Measurements from ENCODE around the gene TBXAS1. TPM values are rescaled to one million over a fixed set of nuclear protein-coding genes. Genes with fewer than 3 reads are reported as not detected.

Gene TBXAS1
- total RNA-seq, 1 donor from 2014 or later = not detected

DNA sequence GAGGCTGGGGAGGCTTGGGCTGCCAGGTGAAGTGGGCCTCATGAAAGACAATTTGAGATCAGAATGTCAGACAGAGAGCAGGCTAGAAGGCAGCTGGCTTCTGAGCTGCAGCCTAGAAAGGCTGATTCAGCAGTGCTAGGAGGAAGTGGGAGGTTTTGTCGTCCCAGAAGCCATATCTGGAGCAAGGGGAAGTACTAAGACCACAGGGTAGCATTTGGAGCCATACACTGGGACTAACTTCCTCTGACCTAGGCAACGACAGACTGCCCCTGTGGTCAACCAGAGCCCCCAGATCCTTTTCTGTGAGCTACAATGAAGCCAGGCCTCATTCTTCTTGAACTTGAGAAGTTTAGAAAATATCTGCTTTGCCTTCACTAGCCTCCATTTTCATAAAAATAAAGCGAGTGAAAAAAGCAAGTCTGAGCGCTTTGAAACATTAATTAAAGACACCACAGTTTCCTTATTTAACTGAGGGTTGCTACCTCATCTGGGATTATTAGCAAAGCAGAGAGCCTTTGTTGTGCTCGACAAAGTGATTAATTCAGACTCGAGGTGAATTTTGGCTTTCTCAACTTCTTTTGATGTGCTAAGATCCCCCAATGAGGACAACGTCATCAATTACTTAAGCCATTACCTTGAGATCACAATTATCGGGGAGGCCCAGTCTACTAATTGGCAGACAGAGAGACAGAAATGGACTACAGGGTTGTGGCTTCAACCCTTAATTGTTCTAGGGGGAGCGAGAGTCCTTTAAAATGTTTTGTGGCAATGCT lies 26.6 kb downstream of the TBXAS1 start:
- Mint-ChIP-seq H3K36me3 (ENCODE audit: unreplicated experiment) (no peaks in the 10 kb centered on the region), H3K27ac (ENCODE audit: unreplicated experiment) (no peak overlapping the region), H3K4me1 (ENCODE audit: low read depth, unreplicated experiment) (no peaks in the 10 kb centered on the region), H3K27me3 (ENCODE audit: unreplicated experiment) (peaks cover 2% of the 10 kb centered on the region), H3K4me3 (ENCODE audit: unreplicated experiment) (no peak overlapping the region), H3K9me3 (ENCODE audit: unreplicated experiment) (no peaks in the 10 kb centered on the region)
- DNase-seq = no peak
- TF ChIP-seq, protein P1, sequence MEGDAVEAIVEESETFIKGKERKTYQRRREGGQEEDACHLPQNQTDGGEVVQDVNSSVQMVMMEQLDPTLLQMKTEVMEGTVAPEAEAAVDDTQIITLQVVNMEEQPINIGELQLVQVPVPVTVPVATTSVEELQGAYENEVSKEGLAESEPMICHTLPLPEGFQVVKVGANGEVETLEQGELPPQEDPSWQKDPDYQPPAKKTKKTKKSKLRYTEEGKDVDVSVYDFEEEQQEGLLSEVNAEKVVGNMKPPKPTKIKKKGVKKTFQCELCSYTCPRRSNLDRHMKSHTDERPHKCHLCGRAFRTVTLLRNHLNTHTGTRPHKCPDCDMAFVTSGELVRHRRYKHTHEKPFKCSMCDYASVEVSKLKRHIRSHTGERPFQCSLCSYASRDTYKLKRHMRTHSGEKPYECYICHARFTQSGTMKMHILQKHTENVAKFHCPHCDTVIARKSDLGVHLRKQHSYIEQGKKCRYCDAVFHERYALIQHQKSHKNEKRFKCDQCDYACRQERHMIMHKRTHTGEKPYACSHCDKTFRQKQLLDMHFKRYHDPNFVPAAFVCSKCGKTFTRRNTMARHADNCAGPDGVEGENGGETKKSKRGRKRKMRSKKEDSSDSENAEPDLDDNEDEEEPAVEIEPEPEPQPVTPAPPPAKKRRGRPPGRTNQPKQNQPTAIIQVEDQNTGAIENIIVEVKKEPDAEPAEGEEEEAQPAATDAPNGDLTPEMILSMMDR (IDR thresholded peaks at IDR 0.05; ENCODE audit: partially characterized antibody, unreplicated experiment) = no peak

DNA sequence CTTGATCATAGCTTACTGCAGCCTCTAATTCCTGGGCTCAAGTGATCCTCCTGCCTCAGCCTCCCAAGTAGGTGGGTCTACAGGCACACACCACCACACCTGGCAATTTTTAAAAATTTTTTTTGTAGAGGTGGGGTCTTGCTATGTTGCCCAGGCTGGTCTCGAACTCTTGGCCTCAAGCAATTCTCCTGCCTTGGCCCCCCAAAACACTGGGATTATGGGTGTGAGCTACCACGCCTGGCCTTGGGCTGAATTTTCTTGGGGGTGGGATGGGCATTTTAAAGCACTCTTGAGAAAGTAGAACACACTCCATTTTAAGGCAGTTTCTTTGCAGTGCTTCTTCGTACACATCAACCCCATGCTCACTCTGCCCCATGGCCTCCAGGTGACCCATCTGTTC lies 28.7 kb downstream of the TBXAS1 start:
- H3K4me3 Mint-ChIP-seq (ENCODE audit: unreplicated experiment) = no peak overlapping the region
- DNase-seq = no peak
- no peaks in the 10 kb centered on the region for H3K36me3 Mint-ChIP-seq (ENCODE audit: unreplicated experiment)
- H3K9me3 Mint-ChIP-seq (ENCODE audit: unreplicated experiment) = no peaks in the 10 kb centered on the region
- H3K27me3 Mint-ChIP-seq (ENCODE audit: unreplicated experiment) = peaks cover 2% of the 10 kb centered on the region
- TF ChIP-seq, protein P1 (IDR thresholded peaks at IDR 0.05; ENCODE audit: partially characterized antibody, unreplicated experiment) = no peak
- H3K4me1 Mint-ChIP-seq (ENCODE audit: low read depth, unreplicated experiment) = no peaks in the 10 kb centered on the region
- no peak overlapping the region for H3K27ac Mint-ChIP-seq (ENCODE audit: unreplicated experiment)

DNA sequence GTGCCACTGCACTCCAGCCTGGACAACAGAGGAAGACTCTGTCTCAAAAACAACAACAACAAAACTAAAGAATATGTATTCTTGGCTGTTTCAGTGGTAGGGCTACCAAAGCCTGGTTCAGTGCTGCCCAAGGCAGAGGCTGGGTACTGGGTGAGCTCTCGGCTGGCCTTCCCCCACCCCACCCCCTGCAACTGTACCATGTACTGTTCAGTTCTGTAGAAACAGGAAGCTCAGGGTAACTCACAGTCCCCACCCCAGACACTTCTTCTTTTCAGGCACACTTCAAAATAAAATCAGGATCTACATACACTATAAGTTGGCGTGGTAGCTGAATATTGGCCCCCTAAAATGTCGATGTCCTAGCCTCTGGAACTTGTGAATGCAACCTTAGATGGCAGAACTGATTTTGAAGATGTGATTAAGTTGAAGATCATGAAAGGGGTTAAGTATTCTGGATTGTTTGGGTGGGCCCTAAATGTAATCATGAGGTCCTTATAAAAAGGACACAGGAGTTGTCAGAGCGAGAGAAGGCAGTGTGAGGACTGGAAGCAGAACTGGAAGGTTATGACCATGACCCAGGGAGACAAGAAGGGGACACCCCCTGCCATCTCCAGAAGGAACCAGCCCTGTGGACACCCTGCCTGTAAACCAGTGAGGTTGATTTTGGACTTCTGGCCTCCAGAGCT lies 31.2 kb downstream of the TBXAS1 start:
- Mint-ChIP-seq H3K27me3 (ENCODE audit: unreplicated experiment) (no peaks in the 10 kb centered on the region), H3K36me3 (ENCODE audit: unreplicated experiment) (no peaks in the 10 kb centered on the region), H3K27ac (ENCODE audit: unreplicated experiment) (no peak overlapping the region), H3K4me1 (ENCODE audit: low read depth, unreplicated experiment) (no peaks in the 10 kb centered on the region), H3K9me3 (ENCODE audit: unreplicated experiment) (no peaks in the 10 kb centered on the region), H3K4me3 (ENCODE audit: unreplicated experiment) (no peak overlapping the region)
- TF ChIP-seq, protein P1 (IDR thresholded peaks at IDR 0.05; ENCODE audit: partially characterized antibody, unreplicated experiment) = no peak
- DNase-seq = no peak

- no peak for DNase-seq
- Mint-ChIP-seq H3K4me1 (ENCODE audit: low read depth, unreplicated experiment) (no peaks in the 10 kb centered on the region), H3K36me3 (ENCODE audit: unreplicated experiment) (no peaks in the 10 kb centered on the region), H3K27ac (ENCODE audit: unreplicated experiment) (no peak overlapping the region), H3K4me3 (ENCODE audit: unreplicated experiment) (no peak overlapping the region), H3K9me3 (ENCODE audit: unreplicated experiment) (no peaks in the 10 kb centered on the region), H3K27me3 (ENCODE audit: unreplicated experiment) (peaks cover 2% of the 10 kb centered on the region)
- TF ChIP-seq, protein P1 (IDR thresholded peaks at IDR 0.05; ENCODE audit: partially characterized antibody, unreplicated experiment) = no peak
These were observed 32.7 kb downstream of the TBXAS1 start for GRCh38 chr7:139861803-139862202.

Data from glutamatergic neuron (in vitro differentiated cells).